ENCODE data around the gene DNMT3L.
"Not testable (repeated sequence)": the region's sequence is repeated elsewhere in the genome, so short reads cannot be mapped to it uniquely, and the experiment has no call there.

The DNMT3L gene

GRCh38 chr21:44220674-44221073 is 41.0 kb downstream of the DNMT3L start:
- H3K9ac ChIP-seq (ENCODE audit: low read length in 5 of 5); H3K27me3 ChIP-seq (ENCODE audit: control insufficient read depth in 5 of 5, insufficient read depth in 4 of 5, low read length in 5 of 5); H3K4me1 ChIP-seq (ENCODE audit: control insufficient read depth in 5 of 5, insufficient read depth in 5 of 5, low read length in 5 of 5); H3K4me3 ChIP-seq (ENCODE audit: low read depth in 1 of 5, low read length in 5 of 5); H3K27ac ChIP-seq (ENCODE audit: low read depth, low read length); H3K9me3 ChIP-seq (ENCODE audit: control insufficient read depth in 5 of 5, low read length in 5 of 5); H3K36me3 ChIP-seq (ENCODE audit: control insufficient read depth in 5 of 5, insufficient read depth in 5 of 5, low read length in 5 of 5): not testable (repeated sequence)

- not testable (repeated sequence) for H3K9me3 ChIP-seq (ENCODE audit: control insufficient read depth in 5 of 5, low read length in 5 of 5); H3K27ac ChIP-seq (ENCODE audit: low read depth, low read length); H3K9ac ChIP-seq (ENCODE audit: low read length in 5 of 5); H3K27me3 ChIP-seq (ENCODE audit: control insufficient read depth in 5 of 5, insufficient read depth in 4 of 5, low read length in 5 of 5); H3K4me1 ChIP-seq (ENCODE audit: control insufficient read depth in 5 of 5, insufficient read depth in 5 of 5, low read length in 5 of 5); H3K36me3 ChIP-seq (ENCODE audit: control insufficient read depth in 5 of 5, insufficient read depth in 5 of 5, low read length in 5 of 5); H3K4me3 ChIP-seq (ENCODE audit: low read depth in 1 of 5, low read length in 5 of 5)
Observed at GRCh38 chr21:44218461-44218860, 43.2 kb downstream of the DNMT3L start.

- H3K9ac ChIP-seq (ENCODE audit: low read length in 5 of 5); H3K4me1 ChIP-seq (ENCODE audit: control insufficient read depth in 5 of 5, insufficient read depth in 5 of 5, low read length in 5 of 5); H3K27ac ChIP-seq (ENCODE audit: low read depth, low read length); H3K36me3 ChIP-seq (ENCODE audit: control insufficient read depth in 5 of 5, insufficient read depth in 5 of 5, low read length in 5 of 5); H3K4me3 ChIP-seq (ENCODE audit: low read depth in 1 of 5, low read length in 5 of 5); H3K9me3 ChIP-seq (ENCODE audit: control insufficient read depth in 5 of 5, low read length in 5 of 5); H3K27me3 ChIP-seq (ENCODE audit: control insufficient read depth in 5 of 5, insufficient read depth in 4 of 5, low read length in 5 of 5): not testable (repeated sequence)
Observed at GRCh38 chr21:44211978-44212377, 49.7 kb downstream of the DNMT3L start.

GRCh38 chr21:44211574-44211973 is 50.1 kb downstream of the DNMT3L start:
- not testable (repeated sequence) for H3K9me3 ChIP-seq (ENCODE audit: control insufficient read depth in 5 of 5, low read length in 5 of 5); H3K27me3 ChIP-seq (ENCODE audit: control insufficient read depth in 5 of 5, insufficient read depth in 4 of 5, low read length in 5 of 5); H3K36me3 ChIP-seq (ENCODE audit: control insufficient read depth in 5 of 5, insufficient read depth in 5 of 5, low read length in 5 of 5); H3K4me3 ChIP-seq (ENCODE audit: low read depth in 1 of 5, low read length in 5 of 5); H3K27ac ChIP-seq (ENCODE audit: low read depth, low read length); H3K9ac ChIP-seq (ENCODE audit: low read length in 5 of 5); H3K4me1 ChIP-seq (ENCODE audit: control insufficient read depth in 5 of 5, insufficient read depth in 5 of 5, low read length in 5 of 5)

GRCh38 chr21:44207860-44208646 is 53.6 kb downstream of the DNMT3L start:
- H3K27ac ChIP-seq (ENCODE audit: low read depth, low read length); H3K9ac ChIP-seq (ENCODE audit: low read length in 5 of 5); H3K9me3 ChIP-seq (ENCODE audit: control insufficient read depth in 5 of 5, low read length in 5 of 5); H3K4me1 ChIP-seq (ENCODE audit: control insufficient read depth in 5 of 5, insufficient read depth in 5 of 5, low read length in 5 of 5); H3K27me3 ChIP-seq (ENCODE audit: control insufficient read depth in 5 of 5, insufficient read depth in 4 of 5, low read length in 5 of 5); H3K36me3 ChIP-seq (ENCODE audit: control insufficient read depth in 5 of 5, insufficient read depth in 5 of 5, low read length in 5 of 5); H3K4me3 ChIP-seq (ENCODE audit: low read depth in 1 of 5, low read length in 5 of 5): not testable (repeated sequence)

GRCh38 chr21:44206698-44207676 is 54.7 kb downstream of the DNMT3L start:
- H3K27ac ChIP-seq (ENCODE audit: low read depth, low read length); H3K4me1 ChIP-seq (ENCODE audit: control insufficient read depth in 5 of 5, insufficient read depth in 5 of 5, low read length in 5 of 5); H3K36me3 ChIP-seq (ENCODE audit: control insufficient read depth in 5 of 5, insufficient read depth in 5 of 5, low read length in 5 of 5); H3K4me3 ChIP-seq (ENCODE audit: low read depth in 1 of 5, low read length in 5 of 5); H3K27me3 ChIP-seq (ENCODE audit: control insufficient read depth in 5 of 5, insufficient read depth in 4 of 5, low read length in 5 of 5); H3K9me3 ChIP-seq (ENCODE audit: control insufficient read depth in 5 of 5, low read length in 5 of 5); H3K9ac ChIP-seq (ENCODE audit: low read length in 5 of 5): not testable (repeated sequence)

GRCh38 chr21:44206187-44206586 is 55.5 kb downstream of the DNMT3L start:
- not testable (repeated sequence) for H3K4me3 ChIP-seq (ENCODE audit: low read depth in 1 of 5, low read length in 5 of 5); H3K4me1 ChIP-seq (ENCODE audit: control insufficient read depth in 5 of 5, insufficient read depth in 5 of 5, low read length in 5 of 5); H3K27ac ChIP-seq (ENCODE audit: low read depth, low read length); H3K9me3 ChIP-seq (ENCODE audit: control insufficient read depth in 5 of 5, low read length in 5 of 5); H3K36me3 ChIP-seq (ENCODE audit: control insufficient read depth in 5 of 5, insufficient read depth in 5 of 5, low read length in 5 of 5); H3K27me3 ChIP-seq (ENCODE audit: control insufficient read depth in 5 of 5, insufficient read depth in 4 of 5, low read length in 5 of 5); H3K9ac ChIP-seq (ENCODE audit: low read length in 5 of 5)

GRCh38 chr21:44202590-44203299 is 59.0 kb downstream of the DNMT3L start:
- not testable (repeated sequence) for H3K9ac ChIP-seq (ENCODE audit: low read length in 5 of 5); H3K9me3 ChIP-seq (ENCODE audit: control insufficient read depth in 5 of 5, low read length in 5 of 5); H3K4me3 ChIP-seq (ENCODE audit: low read depth in 1 of 5, low read length in 5 of 5); H3K36me3 ChIP-seq (ENCODE audit: control insufficient read depth in 5 of 5, insufficient read depth in 5 of 5, low read length in 5 of 5); H3K4me1 ChIP-seq (ENCODE audit: control insufficient read depth in 5 of 5, insufficient read depth in 5 of 5, low read length in 5 of 5); H3K27ac ChIP-seq (ENCODE audit: low read depth, low read length); H3K27me3 ChIP-seq (ENCODE audit: control insufficient read depth in 5 of 5, insufficient read depth in 4 of 5, low read length in 5 of 5)

GRCh38 chr21:44199997-44200396 is 61.7 kb downstream of the DNMT3L start:
- H3K4me3 ChIP-seq (ENCODE audit: low read depth in 1 of 5, low read length in 5 of 5); H3K27me3 ChIP-seq (ENCODE audit: control insufficient read depth in 5 of 5, insufficient read depth in 4 of 5, low read length in 5 of 5); H3K27ac ChIP-seq (ENCODE audit: low read depth, low read length); H3K36me3 ChIP-seq (ENCODE audit: control insufficient read depth in 5 of 5, insufficient read depth in 5 of 5, low read length in 5 of 5); H3K9ac ChIP-seq (ENCODE audit: low read length in 5 of 5); H3K9me3 ChIP-seq (ENCODE audit: control insufficient read depth in 5 of 5, low read length in 5 of 5); H3K4me1 ChIP-seq (ENCODE audit: control insufficient read depth in 5 of 5, insufficient read depth in 5 of 5, low read length in 5 of 5): not testable (repeated sequence)

GRCh38 chr21:44199448-44199847 is 62.2 kb downstream of the DNMT3L start:
- Histone ChIP-seq H3K4me1 (ENCODE audit: control insufficient read depth in 5 of 5, insufficient read depth in 5 of 5, low read length in 5 of 5) (no peaks in the 10 kb centered on the region), H3K27me3 (ENCODE audit: control insufficient read depth in 5 of 5, insufficient read depth in 4 of 5, low read length in 5 of 5) (no peaks in the 10 kb centered on the region), H3K36me3 (ENCODE audit: control insufficient read depth in 5 of 5, insufficient read depth in 5 of 5, low read length in 5 of 5) (no peaks in the 10 kb centered on the region), H3K9me3 (ENCODE audit: control insufficient read depth in 5 of 5, low read length in 5 of 5) (no peaks in the 10 kb centered on the region), H3K4me3 (ENCODE audit: low read depth in 1 of 5, low read length in 5 of 5) (no peak overlapping the region), H3K9ac (ENCODE audit: low read length in 5 of 5) (no peak overlapping the region), H3K27ac (ENCODE audit: low read depth, low read length) (no peak overlapping the region)

Data from subcutaneous abdominal adipose tissue (tissue), 5 donors.